ENCODE results near the gene PDE11A. TPM values are rescaled to one million over a fixed set of nuclear protein-coding genes. Genes with fewer than 3 reads are reported as not detected.

Gene PDE11A
- total RNA-seq, 6 experiments from 2014 or later, result 1.2 to 9.4 (median 6.3) TPM

GRCh38 chr2:177897278-177897677 lies 175.3 kb downstream of the PDE11A start:
- H3K36me3 ChIP-seq, result no peaks in the 10 kb centered on the region
- TF ChIP-seq POLR2A (IDR thresholded peaks at IDR 0.05) (no peak), CTCF (IDR thresholded peaks at IDR 0.05) (no peak)
- no peaks in the 10 kb centered on the region for H3K9me3 ChIP-seq
- DNase-seq (no peak), ATAC-seq (no peak)
- WGBS (ENCODE audit: insufficient coverage, low coverage, low lambda C conversion rate, missing lambda C conversion rate), result 87% methylated on average over 3 of the region's 5 CpGs
- no peaks in the 10 kb centered on the region for H3K4me1 ChIP-seq
- intact Hi-C loops (cut with DNase I), result no loop called here
- H3K27me3 ChIP-seq, result no peaks in the 10 kb centered on the region
- no peak overlapping the region for H3K27ac ChIP-seq
- no peak overlapping the region for H3K4me3 ChIP-seq

GRCh38 chr2:177896587-177896986 lies 176.0 kb downstream of the PDE11A start:
- 59% methylated on average over 3 of the region's 3 CpGs for WGBS (ENCODE audit: insufficient coverage, low coverage, low lambda C conversion rate, missing lambda C conversion rate)

GRCh38 chr2:177894546-177894945 lies 178.0 kb downstream of the PDE11A start:
- Histone ChIP-seq H3K4me3 (no peak overlapping the region), H3K9me3 (no peaks in the 10 kb centered on the region), H3K27ac (no peak overlapping the region), H3K4me1 (peaks cover 0 to under 1% (median 0%) of the 10 kb centered on the region in 4 donors), H3K27me3 (no peaks in the 10 kb centered on the region), H3K36me3 (no peaks in the 10 kb centered on the region)
- TF ChIP-seq CTCF (IDR thresholded peaks at IDR 0.05), result no peak
- no peak for TF ChIP-seq POLR2A (IDR thresholded peaks at IDR 0.05)
- DNase-seq, result no peak
- 77% methylated on average over 4 of the region's 4 CpGs for WGBS (ENCODE audit: insufficient coverage, low coverage, low lambda C conversion rate, missing lambda C conversion rate)
- intact Hi-C loops (cut with DNase I), result no loop called here
- no peak for ATAC-seq

More at GRCh38 chr2:177896587-177896986, 176.0 kb downstream of the PDE11A start:
- TF ChIP-seq POLR2A (IDR thresholded peaks at IDR 0.05) (no peak), CTCF (IDR thresholded peaks at IDR 0.05) (no peak)
- no peaks in the 10 kb centered on the region for H3K27me3 ChIP-seq
- ATAC-seq (no peak), DNase-seq (no peak)
- H3K27ac ChIP-seq, result no peak overlapping the region
- no peaks in the 10 kb centered on the region for H3K36me3 ChIP-seq
- intact Hi-C loops (cut with DNase I), result no loop called here
- H3K9me3 ChIP-seq, result no peaks in the 10 kb centered on the region
- no peak overlapping the region for H3K4me3 ChIP-seq
- H3K4me1 ChIP-seq, result no peaks in the 10 kb centered on the region

GRCh38 chr2:177893880-177894279 lies 178.7 kb downstream of the PDE11A start:
- ATAC-seq, result no peak
- no peak overlapping the region for H3K4me3 ChIP-seq
- H3K36me3 ChIP-seq, result no peaks in the 10 kb centered on the region
- no peak overlapping the region for H3K27ac ChIP-seq
- no peak for DNase-seq
- TF ChIP-seq POLR2A (IDR thresholded peaks at IDR 0.05), result no peak
- TF ChIP-seq CTCF (IDR thresholded peaks at IDR 0.05), result no peak
- no peaks in the 10 kb centered on the region for H3K9me3 ChIP-seq
- H3K4me1 ChIP-seq, result peaks cover 0 to 7% (median 0%) of the 10 kb centered on the region in 4 donors
- H3K27me3 ChIP-seq, result no peaks in the 10 kb centered on the region
- intact Hi-C loops (cut with DNase I), result no loop called here

- intact Hi-C loops (cut with DNase I), result no loop called here
Observed at GRCh38 chr2:177891533-177891932, 181.0 kb downstream of the PDE11A start.

More at GRCh38 chr2:177891533-177891932, 181.0 kb downstream of the PDE11A start:
- ATAC-seq (no peak), DNase-seq (no peak)
- Histone ChIP-seq H3K36me3 (no peaks in the 10 kb centered on the region), H3K27ac (no peak overlapping the region), H3K4me3 (no peak overlapping the region), H3K27me3 (no peaks in the 10 kb centered on the region), H3K4me1 (peaks cover 0 to 29% (median 3%) of the 10 kb centered on the region in 4 donors), H3K9me3 (no peaks in the 10 kb centered on the region)
- TF ChIP-seq CTCF (IDR thresholded peaks at IDR 0.05) (no peak), POLR2A (IDR thresholded peaks at IDR 0.05) (no peak)
- WGBS (ENCODE audit: insufficient coverage, low coverage, low lambda C conversion rate, missing lambda C conversion rate), result 91% methylated on average over 1 of the region's 1 CpG
